Stimulated activated CD8-positive, alpha-beta memory T cell treated with anti-CD3 and anti-CD28 coated beads, Interleukin-4, amount 100 ng/mL, for 48 hours (primary cell): Measurements from ENCODE around the gene CAB39L.
"Not testable (repeated sequence)": the region's sequence is repeated elsewhere in the genome, so short reads cannot be mapped to it uniquely, and the experiment has no call there.

Source experiments
- DNase-seq: peaks from one replicate; pipeline ENCODE4 v3.0.0-alpha.2; 2020

CAB39L gene

GRCh38 chr13:49342454-49342853 lies 101.4 kb downstream of the CAB39L start:
- no peak for DNase-seq

GRCh38 chr13:49341941-49342340 lies 101.9 kb downstream of the CAB39L start:
- no peak for DNase-seq

- DNase-seq, result no peak
Measured at GRCh38 chr13:49341517-49341916, 102.3 kb downstream of the CAB39L start.

GRCh38 chr13:49340161-49340560 lies 103.7 kb downstream of the CAB39L start:
- DNase-seq, result no peak

GRCh38 chr13:49336655-49337054 lies 107.2 kb downstream of the CAB39L start:
- DNase-seq, result no peak

- no peak for DNase-seq
Measured at GRCh38 chr13:49330546-49330864, 113.4 kb downstream of the CAB39L start.

- no peak for DNase-seq
Measured at GRCh38 chr13:49329831-49330545, 113.9 kb downstream of the CAB39L start.

- DNase-seq, result not testable (repeated sequence)
Measured at GRCh38 chr13:49327145-49327544, 116.7 kb downstream of the CAB39L start.

- no peak for DNase-seq
Measured at GRCh38 chr13:49326222-49326917, 117.5 kb downstream of the CAB39L start.

- DNase-seq, result no peak
Measured at GRCh38 chr13:49323344-49323743, 120.5 kb downstream of the CAB39L start.

- DNase-seq, result no peak
Measured at GRCh38 chr13:49322702-49323101, 121.2 kb downstream of the CAB39L start.

GRCh38 chr13:49320975-49321374 lies 122.9 kb downstream of the CAB39L start:
- DNase-seq, result no peak

- DNase-seq, result no peak
Measured at GRCh38 chr13:49319951-49320350, 123.9 kb downstream of the CAB39L start.

GRCh38 chr13:49319551-49319950 lies 124.3 kb downstream of the CAB39L start:
- no peak for DNase-seq

- no peak for DNase-seq
Measured at GRCh38 chr13:49315756-49316482, 127.9 kb downstream of the CAB39L start.

GRCh38 chr13:49315036-49315565 lies 128.8 kb downstream of the CAB39L start:
- no peak for DNase-seq

- no peak for DNase-seq
Measured at GRCh38 chr13:49314344-49314882, 129.5 kb downstream of the CAB39L start.

- no peak for DNase-seq
Measured at GRCh38 chr13:49311816-49312215, 132.0 kb downstream of the CAB39L start.

GRCh38 chr13:49310251-49310650 lies 133.6 kb downstream of the CAB39L start:
- DNase-seq, result no peak

GRCh38 chr13:49308921-49309408 lies 134.9 kb downstream of the CAB39L start:
- DNase-seq, result no peak

- no peak for DNase-seq
Measured at GRCh38 chr13:49308097-49308875, 135.6 kb downstream of the CAB39L start.

- no peak for DNase-seq
Measured at GRCh38 chr13:49307365-49307764, 136.5 kb downstream of the CAB39L start.
